Panc1 (cell line): Measurements from ENCODE around the gene DNMT3L.
"Not testable (repeated sequence)": the region's sequence is repeated elsewhere in the genome, so short reads cannot be mapped to it uniquely, and the experiment has no call there.

Experiments used
- CTCF ChIP-seq: fragments of 450-650 bp; IDR thresholded peaks from 2 replicates; pipeline ENCODE4 v1.5.1; 2017; ENCODE audit warnings: mild to moderate bottlenecking
- POLR2AphosphoS5 ChIP-seq: IDR thresholded peaks from 2 replicates; pipeline ENCODE4 v1.6.1; 2012; ENCODE audit warnings: mild to moderate bottlenecking, low read depth, low read length, moderate library complexity
- TF ChIP-seq, protein P1 (sequence below), 2 experiments: IDR thresholded peaks; 2 replicates each; pipeline ENCODE4 v1.6.1; 2011 to 2012; ENCODE audit warnings: low read depth in 2 of 2, control low read depth in 1 of 2, low read length in 1 of 2, mild to moderate bottlenecking in 1 of 2, moderate library complexity in 1 of 2; ENCODE audit not compliant: insufficient read depth in 1 of 2

DNA sequence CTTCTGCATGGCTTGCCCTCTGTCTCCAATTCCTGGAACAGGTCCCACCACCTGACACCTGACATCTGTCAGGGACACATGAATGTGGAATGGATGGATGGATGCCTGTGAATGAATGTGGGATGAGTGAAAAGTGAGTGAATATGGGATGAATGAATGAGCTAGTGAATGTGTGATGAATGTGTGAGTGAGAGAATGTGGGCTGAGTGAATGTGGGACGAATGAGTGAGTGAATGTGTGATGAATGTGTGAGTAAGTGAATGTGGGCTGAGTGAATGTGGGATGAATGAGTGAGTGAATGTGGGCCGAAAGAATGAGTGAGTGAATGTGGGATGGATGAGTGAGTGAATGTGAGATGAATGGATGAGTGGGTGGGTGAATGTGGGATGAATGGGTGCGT lies 50.1 kb downstream of the DNMT3L start:
- not testable (repeated sequence) for TF ChIP-seq CTCF, POLR2AphosphoS5
- TF ChIP-seq, protein P1, sequence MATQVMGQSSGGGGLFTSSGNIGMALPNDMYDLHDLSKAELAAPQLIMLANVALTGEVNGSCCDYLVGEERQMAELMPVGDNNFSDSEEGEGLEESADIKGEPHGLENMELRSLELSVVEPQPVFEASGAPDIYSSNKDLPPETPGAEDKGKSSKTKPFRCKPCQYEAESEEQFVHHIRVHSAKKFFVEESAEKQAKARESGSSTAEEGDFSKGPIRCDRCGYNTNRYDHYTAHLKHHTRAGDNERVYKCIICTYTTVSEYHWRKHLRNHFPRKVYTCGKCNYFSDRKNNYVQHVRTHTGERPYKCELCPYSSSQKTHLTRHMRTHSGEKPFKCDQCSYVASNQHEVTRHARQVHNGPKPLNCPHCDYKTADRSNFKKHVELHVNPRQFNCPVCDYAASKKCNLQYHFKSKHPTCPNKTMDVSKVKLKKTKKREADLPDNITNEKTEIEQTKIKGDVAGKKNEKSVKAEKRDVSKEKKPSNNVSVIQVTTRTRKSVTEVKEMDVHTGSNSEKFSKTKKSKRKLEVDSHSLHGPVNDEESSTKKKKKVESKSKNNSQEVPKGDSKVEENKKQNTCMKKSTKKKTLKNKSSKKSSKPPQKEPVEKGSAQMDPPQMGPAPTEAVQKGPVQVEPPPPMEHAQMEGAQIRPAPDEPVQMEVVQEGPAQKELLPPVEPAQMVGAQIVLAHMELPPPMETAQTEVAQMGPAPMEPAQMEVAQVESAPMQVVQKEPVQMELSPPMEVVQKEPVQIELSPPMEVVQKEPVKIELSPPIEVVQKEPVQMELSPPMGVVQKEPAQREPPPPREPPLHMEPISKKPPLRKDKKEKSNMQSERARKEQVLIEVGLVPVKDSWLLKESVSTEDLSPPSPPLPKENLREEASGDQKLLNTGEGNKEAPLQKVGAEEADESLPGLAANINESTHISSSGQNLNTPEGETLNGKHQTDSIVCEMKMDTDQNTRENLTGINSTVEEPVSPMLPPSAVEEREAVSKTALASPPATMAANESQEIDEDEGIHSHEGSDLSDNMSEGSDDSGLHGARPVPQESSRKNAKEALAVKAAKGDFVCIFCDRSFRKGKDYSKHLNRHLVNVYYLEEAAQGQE (IDR thresholded peaks at IDR 0.05; ENCODE audit: insufficient read depth in 1 of 2, low read depth in 2 of 2, low read length in 1 of 2) = not testable (repeated sequence)
